ENCODE data around the gene GAB2.
"Not testable (repeated sequence)": the region's sequence is repeated elsewhere in the genome, so short reads cannot be mapped to it uniquely, and the experiment has no call there.

GAB2 gene

DNA sequence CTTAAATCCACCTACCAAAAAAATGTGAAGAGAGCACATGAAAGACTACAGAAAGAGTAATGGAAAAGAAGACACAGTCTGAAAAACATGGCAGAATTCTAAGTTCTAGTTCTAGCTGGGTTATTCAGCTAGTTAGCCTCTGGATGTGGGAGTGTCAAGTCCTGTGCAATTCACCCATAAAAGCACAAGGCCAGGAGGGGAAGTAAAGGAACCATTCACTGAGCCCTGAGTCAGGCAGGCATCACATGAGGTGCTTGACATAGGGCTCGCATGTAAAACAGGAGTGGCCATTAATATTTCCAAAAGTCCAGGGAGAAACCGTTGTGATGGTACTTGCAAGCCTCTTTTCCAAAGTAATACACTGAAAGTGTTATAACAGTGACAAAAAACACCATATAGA lies 103.7 kb downstream of the GAB2 start:
- no peak for DNase-seq (ENCODE audit: low spot score)

DNA sequence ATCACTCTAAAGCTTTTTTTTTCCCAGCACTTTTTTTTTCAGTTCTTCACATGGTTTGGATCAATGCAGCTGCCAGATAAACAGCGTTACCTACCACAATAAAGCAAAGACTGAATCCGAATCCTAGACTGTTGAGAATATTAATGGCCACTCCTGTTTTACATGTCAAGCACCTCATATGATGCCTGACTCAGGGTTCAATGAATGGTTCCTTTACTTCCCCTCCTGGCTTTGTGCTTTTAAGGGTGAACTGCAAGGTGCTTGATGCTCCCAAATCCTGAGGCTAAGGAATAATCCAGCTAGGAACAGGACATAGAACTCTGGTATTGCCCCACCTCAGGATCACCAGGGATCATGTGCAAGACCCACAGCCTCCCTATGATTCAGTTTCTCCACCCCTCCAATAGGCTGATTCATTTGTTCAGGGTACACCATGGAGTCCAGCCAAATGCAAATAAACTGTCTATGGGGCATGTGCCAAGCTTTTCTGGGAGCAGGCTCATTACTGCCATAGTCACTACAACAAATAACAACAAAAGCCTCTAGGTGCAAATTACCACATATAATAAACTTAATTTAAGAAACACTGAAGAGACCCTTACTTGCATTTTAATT lies 104.3 kb downstream of the GAB2 start:
- no peak for DNase-seq (ENCODE audit: low spot score)

DNA sequence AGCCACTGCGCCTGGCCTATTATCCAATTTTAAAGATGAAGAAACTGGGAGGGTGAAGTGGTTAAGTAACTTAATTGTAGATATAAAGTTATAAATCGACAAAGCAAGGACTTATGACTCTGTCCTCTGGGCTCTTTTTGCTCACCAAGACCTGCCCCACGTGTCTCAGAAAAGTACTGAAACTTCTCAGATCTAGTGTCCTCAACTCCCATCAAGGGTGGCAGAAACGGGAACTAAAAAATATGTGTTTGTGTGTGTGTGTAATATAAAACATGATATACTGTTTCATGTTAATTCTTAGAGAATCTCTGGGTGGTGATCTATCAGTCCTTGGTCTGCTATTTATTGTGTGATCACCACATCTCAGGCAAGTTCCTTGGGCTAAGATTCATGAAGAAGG lies 104.9 kb downstream of the GAB2 start:
- no peak for DNase-seq (ENCODE audit: low spot score)

DNA sequence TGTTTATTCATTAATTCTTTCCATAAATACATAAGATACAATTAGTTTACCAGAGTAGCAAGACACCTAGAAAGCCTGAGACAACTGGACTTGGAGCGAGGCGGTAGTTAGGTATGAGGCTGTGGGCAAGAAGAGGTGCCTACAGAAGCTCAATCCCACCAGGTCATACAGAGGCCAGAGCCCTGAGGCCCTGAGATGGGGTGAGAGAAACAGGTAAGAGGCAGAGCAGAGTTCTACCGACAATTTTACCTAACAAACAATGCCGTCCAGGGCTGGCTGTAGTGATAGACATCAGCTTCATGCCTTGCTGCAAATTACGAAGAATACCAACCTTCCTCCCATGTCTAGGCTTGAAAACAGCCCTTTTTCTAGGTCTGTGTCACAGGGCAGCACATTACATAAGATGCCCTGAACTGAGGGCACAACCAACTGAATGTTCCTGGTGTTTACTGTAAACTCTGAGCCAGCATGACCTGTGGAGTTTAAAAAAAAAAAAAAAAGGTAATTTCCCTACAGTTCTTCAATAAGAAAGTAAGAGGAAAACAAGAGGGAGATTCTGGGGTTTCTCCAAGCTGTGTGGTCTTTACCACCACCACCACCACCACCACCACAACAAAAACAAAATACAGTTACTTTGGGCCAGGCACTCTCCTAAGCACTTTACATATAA lies 105.8 kb downstream of the GAB2 start:
- no peak for DNase-seq (ENCODE audit: low spot score)

DNA sequence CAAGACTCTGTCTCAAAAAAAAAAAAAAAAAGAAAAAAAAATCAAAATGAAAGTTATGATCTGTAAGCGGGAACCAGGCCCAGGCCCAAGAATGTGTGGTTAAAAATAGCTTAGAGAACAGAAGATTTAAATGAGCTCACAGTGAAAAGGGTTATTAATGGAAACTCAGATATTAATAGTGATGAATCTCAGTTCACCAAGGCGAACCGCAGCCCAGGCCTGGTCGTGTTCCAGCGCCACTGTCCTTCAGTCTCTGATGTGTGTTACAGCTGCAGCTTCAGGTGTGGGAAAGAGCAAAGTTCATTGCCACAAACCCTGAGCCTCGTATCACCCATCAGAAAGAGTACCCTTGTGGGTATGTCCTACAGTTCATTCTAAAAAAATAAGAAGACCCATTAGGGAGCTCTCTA lies 107.1 kb downstream of the GAB2 start:
- DNase-seq (ENCODE audit: low spot score), result no peak

DNA sequence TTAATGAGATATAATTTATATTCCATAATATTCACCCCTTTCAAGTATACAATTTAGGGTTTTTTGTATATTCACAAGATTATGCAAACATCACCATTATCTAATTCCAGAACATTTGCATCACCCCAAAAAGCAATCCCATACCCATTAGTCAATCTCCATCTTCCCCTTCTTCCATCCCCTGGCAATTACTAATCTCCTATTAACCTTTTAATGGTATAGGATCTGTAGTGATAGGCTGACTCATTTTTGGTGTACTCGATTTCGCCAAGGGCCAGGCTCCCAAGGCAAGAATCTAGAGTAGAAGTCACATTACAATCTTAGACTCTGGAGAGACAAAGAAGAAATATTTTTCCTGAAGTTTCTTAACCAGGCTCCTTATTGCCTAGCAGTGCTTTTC lies 113.4 kb downstream of the GAB2 start:
- DNase-seq (ENCODE audit: low spot score), result no peak

DNA sequence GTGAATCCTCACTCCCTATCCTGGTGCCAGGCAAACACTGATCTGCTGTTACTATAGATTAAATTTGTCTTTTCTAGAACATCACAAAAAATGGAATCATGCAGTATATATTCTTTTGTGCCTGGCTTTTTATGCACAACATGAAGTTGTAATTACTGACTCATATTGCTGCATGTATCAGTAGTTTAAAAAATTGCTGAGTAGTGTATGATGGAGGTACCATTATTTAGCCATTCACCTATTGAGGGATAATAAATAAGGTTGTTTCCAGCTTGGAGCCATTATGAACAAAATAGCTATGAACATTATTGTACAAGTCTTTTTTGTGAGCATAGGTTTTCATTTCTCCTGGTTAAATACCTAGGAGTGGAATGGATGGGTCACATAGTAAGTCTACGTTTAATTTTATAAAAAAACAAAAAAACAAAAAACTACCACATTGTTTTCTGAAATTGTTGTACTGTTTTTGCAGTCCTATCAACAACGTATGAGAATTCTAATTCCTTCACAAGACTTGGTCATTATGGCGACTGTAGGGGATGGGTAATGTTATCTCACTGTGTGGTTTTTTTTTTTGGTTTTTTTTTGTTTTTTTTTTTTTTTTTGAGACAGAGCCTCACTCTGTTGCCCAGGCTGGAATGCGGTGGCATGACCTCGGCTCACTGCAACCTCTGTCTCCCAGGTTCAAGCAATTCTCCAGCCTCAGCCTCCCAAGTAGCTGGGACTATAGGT lies 117.3 kb downstream of the GAB2 start:
- DNase-seq (ENCODE audit: low spot score), result no peak

DNA sequence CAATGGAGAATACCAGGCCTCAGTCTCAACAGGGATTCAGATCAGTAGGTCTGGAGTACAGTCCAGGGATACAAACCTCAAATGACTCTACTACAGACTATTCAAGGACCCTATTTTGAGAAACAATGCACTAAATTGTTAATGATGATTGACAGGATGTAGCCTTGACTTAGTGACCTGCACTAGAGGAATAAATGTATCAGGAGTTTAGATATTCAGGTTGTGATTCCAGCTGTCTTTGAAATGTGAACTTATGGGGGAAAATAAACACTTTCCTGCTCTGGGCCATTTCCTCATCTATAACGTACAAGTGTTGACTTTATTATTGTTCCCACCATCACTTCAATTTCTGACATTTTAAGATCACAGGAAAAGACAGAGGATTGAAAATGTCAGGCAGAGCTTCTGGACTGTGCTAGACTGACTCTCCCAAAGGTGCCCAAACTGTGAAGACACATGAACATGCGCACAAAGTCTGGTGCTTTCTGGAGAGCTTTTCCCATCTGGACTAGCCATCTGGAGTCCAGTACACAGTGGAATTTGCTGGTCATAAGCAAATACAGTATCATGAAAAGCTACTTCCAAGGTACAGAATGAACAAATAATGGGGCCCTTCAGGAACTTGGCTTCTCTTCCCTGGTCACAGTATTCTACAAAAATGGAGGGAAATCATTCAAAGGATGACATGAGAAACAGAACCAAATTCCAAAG lies 118.5 kb downstream of the GAB2 start:
- no peak for DNase-seq (ENCODE audit: low spot score)

DNA sequence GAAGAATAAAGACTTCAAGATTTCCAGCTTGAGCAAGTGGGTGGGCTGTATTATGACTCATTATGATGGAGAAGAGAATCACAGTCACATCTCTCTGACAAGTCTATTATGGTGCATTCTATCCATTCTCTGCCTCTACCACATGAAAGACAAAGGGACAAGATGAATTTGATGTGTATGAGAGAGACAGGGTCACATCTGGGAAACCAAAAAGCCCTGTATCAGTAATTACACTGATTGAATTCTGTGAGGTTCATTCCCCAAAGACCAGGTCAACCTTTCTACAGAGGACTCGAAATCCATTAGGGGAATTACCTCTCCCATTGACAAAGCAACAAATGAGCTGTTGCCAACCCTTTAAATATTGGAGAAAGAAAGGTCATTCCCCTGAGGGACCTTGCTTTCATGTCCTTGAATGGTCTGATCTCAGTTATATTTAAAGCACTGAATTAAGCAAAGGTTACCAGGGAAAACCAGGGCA lies 119.3 kb downstream of the GAB2 start:
- no peak for DNase-seq (ENCODE audit: low spot score)

DNA sequence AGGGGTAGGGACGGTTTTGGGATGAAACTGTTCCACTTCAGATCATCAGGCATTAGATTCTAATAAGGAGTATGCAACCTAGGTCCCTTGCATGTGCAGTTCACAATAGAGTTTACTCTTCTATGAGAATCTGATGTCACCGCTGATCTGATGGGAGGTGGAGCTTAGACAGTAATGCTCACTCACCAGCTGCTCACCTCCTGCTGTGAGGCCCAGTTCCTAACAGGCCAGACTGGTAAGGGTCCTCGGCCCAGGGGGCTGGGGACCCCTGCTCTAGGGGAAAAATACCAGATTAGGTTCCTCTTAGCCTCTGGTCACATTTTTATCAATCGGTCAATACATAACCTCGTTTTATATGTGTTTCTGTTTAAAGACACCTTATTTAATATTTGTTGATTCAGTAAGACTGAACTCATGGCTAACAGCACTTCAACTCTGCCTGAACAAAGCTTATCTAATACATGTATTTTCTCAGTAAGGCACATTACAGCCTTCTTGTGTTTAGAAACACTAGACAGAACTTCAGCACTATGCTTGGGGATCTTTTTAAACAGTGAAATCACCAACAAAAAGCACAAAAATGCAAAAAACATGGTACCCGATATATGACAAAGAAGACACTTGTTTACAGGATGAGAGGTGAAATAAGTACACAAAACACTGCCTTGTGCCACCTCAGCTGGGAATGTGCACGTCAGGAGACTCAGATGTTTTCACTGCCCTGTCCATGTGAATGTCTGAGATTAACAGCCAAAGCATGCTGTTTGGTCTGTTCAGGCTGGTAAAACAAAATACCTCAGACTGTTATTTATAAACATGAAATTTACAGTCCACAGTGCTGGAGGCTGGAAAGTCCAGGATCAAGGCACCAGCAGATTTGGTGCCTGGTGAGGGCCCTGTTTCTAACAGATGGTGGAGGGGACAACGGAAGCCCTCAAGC lies 121.4 kb downstream of the GAB2 start:
- DNase-seq (ENCODE audit: low spot score), result no peak

DNA sequence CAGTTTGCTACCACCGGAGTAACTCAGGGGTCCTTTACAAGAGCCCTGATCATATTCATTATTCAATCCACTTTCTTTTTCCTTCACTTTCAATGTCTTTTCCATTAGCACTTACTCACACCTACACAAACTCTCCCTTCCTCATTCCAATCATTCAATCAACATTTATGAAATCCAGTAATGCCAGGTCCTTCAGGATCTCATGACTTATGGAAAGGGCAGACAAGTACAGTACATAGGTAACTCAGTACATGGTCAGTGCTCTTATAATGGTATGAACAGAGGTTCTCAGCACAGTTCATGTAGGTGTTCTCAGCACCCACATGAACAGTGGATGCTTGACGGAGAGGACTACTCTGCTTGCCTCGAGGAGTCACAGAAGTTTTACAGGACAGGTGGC lies 122.3 kb downstream of the GAB2 start:
- no peak for DNase-seq (ENCODE audit: low spot score)

DNA sequence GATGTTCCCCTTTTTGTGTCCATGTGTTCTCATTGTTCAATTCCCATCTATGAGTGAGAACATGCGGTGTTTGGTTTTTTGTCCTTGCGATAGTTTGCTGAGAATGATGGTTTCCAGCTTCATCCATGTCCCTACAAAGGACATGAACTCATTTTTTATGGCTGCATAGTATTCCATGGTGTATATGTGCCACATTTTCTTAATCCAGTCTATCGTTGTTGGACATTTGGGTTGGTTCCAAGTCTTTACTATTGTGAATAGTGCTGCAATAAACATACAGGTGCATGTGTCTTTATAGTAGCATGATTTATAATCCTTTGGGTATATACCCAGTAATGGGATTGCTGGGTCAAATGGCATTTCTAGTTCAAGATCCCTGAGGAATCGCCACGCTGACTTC lies 123.5 kb downstream of the GAB2 start:
- not testable (repeated sequence) for DNase-seq (ENCODE audit: low spot score)

DNA sequence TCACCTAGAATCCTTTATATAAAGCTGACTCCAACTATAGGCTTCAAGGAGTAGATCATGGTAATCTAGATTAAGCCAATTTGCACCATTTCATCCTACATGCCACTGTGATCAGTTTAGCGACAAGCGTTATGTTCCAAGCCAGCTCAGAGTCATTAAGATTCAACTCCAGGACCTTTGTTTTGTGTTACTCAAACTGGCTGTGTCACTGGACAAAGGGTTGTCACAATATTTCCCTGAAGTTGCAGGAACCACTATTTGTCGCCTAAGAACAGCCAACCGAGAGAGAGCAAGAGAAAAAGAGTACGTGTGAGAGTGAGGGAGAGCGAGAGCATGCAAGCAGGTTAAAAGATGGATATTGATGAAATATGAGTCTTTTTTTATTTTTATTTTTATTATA lies 124.1 kb downstream of the GAB2 start:
- no peak for DNase-seq (ENCODE audit: low spot score)

DNA sequence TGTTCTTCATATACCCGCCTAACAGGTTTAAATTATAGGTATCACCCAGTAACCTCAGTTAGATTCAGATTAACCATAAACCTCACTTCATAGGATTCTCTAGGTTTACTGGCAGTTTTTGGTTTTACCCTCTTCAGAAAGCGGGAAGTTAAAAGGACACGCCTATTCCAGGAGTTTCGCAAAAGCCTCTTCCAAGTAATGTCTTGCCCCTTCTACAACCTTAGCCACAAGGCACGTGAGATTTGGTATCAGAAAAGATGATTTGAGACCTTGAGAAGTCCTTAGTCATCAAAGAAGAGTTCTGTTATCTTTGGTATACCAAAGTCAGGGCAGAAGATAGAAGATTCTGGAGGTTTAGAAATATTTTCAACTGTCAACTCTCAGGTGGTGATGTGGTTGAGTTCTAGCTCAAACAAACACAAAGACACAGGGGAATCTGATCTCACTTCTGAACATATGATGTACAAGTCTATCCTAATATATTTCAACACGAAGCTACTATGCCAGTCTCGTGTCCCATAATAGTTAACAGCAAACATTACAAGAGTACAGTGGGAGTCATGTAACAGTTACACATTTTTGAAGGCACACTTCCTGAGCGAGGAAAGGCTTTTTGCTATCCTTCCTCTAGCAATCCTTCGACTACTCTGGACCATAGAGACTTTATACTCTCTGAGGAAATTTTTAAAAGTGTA lies 125.4 kb downstream of the GAB2 start:
- DNase-seq (ENCODE audit: low spot score), result no peak

DNA sequence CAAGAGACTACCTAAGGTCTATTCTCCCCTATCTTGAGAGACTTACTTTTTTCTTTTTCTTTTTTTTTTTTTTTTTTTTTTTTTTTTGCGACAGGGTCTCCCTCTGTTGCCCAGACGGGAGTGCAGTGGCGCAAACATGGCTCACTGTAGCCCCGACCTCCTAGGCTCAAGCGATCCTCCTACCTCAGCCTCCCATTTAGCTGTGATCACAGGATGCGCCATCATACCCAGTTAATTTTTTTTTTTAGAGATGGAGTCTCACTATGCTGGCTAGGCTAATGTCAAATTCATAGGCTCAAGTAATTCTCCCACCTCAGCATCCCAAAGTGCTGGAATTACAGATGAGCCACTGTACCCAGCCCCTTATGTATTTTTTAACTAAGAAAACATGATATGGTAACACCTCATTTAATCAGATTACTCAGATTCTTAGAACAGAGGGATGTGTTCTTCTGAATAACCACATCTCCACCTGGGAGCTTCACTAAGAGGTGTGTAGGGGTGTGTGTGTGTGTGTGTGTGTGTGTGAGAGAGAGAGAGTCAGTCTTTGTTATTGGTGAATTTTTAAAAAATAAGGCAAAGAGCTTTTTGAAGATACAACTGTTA lies 126.0 kb downstream of the GAB2 start:
- no peak for DNase-seq (ENCODE audit: low spot score)

DNA sequence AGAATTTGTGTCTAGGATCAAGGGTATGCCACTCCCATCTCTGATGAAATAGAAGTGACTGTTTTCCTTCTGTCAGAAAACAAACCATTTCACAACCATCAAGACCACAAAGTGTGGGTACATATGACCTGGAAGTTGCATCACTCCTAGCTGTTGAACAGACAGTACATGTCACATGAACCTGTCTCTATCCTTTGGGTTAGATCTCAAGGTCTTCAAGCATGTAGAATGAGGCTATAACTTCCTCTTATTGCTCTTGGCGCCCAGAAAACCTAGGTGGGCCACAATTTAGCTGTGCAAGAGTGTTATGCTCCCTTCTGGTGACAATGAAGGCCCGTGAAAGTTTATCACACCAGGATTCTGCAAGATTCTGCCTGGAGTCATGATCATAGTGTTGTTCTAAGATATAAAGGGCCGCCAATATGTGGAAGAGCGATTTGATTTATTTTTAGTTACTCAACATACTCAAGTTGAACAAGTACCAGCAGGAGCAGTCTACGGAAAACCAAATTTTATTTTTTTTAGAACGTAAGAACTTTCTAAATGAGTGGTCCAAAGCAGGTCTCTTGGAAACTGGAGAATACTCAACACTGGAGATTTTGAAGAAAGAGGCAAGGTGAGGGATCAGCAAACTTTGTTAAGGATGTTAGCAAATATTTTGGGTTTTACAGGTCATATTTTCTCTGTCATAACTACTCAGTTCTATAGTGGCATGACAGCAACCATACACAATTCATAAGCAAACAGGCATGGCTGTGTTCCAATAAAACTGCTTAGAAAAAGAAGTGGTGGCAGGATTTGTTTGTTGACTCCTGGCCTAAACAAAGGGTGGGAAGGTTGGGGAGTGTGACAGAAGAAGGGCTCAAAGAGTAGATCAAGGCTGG lies 127.1 kb downstream of the GAB2 start:
- no peak for DNase-seq (ENCODE audit: low spot score)

DNA sequence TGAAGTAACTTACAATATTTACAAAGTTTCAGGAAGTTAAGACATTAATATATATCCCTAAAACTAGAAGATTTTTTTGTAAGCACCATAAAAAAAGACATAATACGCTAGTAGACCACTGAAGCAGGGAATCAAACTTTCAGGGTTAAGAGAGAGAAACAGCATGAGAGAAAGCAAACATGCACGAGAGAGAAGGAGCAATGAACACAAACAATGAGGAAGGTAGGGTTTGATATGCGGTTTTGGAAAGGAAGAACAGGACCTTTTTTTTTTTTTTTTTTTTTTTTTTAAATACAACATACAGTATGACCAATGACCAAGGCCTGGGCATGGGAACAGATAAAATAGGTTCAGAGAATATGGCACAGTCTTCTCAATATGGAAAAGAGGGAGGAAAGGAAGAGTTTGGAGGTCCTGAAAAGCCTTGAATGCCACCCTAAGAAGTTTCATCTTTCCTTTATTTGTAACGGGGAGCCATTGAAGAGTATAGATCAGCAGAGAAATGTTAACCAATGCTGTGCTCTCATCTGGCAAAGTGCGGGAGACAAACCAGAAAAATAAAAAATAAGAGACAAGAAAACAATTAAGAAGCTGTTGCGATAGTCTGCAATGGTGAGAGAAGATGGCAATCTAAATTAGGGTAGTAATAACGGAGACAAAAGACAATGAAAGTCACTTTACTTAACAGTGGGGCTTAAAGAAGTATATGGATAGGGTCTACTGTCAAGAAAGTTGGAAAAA lies 127.9 kb downstream of the GAB2 start:
- no peak for DNase-seq (ENCODE audit: low spot score)

DNA sequence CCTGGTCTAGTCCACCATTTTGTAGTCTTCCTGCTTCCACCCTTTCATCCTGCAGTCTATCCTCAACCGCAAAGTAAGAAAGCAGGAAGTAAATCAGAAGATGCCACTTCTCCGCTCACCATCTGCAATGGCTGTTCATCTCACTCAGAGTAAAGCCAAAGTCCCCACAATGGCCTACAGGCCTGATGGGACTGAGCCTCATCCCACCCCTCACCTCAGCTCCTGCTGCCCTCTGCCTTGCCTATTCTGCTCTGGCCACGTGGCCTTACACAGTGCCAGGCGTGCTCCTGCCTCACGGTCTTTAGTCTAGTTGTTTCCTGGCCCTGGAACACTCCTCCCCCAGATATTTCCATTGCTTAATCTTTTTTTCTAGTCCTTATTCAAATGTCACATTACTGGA lies 133.4 kb downstream of the GAB2 start:
- DNase-seq (ENCODE audit: low spot score), result no peak
